Right atrium auricular region (tissue), 2 donors: ENCODE measurements around the gene STH. TPM values are rescaled to one million over a fixed set of nuclear protein-coding genes. Genes with fewer than 3 reads are reported as not detected.

Experiments used
- DNase-seq: peaks from one replicate; pipeline ENCODE4 v3.0.0-alpha.2; 2019; ENCODE audit warnings: low spot score
- H3K27ac ChIP-seq, 2 donors: fragments of 200-600 bp; sonication (generic); 1 replicate in 1 of 2; 2 replicates in 1 of 2; pipeline ENCODE4 v1.5.1; 2016 to 2019
- H3K27me3 ChIP-seq, 2 donors: fragments of 200-600 bp; sonication (generic); one replicate each; pipeline versions ENCODE4 v1.5.1 to v1.6.0; 2017 to 2019
- H3K36me3 ChIP-seq: fragments of 200-600 bp; sonication (generic); one replicate; pipeline ENCODE4 v1.5.1; 2016
- H3K4me1 ChIP-seq, 2 donors: fragments of 200-600 bp; sonication (generic); one replicate each; pipeline versions ENCODE4 v1.5.1 to v1.6.0; 2017 to 2019
- H3K4me3 ChIP-seq, 2 donors: fragments of 200-600 bp; sonication (generic); 1 replicate in 1 of 2; 2 replicates in 1 of 2; pipeline ENCODE4 v1.5.1; 2017 to 2019; ENCODE audit warnings: mild to moderate bottlenecking in 1 of 2, moderate library complexity in 1 of 2
- H3K9me3 ChIP-seq, 2 donors: fragments of 200-600 bp; sonication (generic); one replicate each; pipeline ENCODE4 v1.5.1; 2019
- CTCF ChIP-seq, 2 donors: fragments of 200-600 bp; sonication (generic); IDR thresholded peaks; one replicate each; pipeline ENCODE4 v1.5.1; 2019; ENCODE audit warnings: antibody characterized with exemption in 2 of 2
- total RNA-seq, 2 donors: library from RNA; depleted of rRNA; stranded (reverse); fragments of >200 nt; gene quantifications; one replicate each; pipeline ENCODE4 v1.1.0, GENCODE V29; 2016

STH gene, protein sequence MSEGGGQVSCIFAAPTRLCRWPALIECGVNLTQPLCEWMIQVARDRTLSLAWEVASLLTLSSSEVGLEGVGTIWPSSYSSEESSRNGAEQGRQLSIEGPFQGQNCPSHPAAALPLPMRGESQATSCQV
- not detected for total RNA-seq

GRCh38 chr17:45998987-45999899, at the start of gene STH:
STH (plus strand) TSS chr17:45999250; CDS start chr17:45999280, 30 bp downstream.
- Histone ChIP-seq H3K27ac (no peak within 1 kb of the TSS), H3K36me3 (no peaks in the 10 kb centered on the region)
- TF ChIP-seq CTCF (IDR thresholded peaks at IDR 0.05): no peak

GRCh38 chr17:45949755-45950320, 49.2 kb upstream of the STH start:
- no peaks in the 10 kb centered on the region for H3K9me3 ChIP-seq
- H3K4me3 ChIP-seq: no peak overlapping the region
- H3K4me1 ChIP-seq: peaks cover 0 to 13% of the 10 kb centered on the region in 2 donors
- H3K27me3 ChIP-seq: no peaks in the 10 kb centered on the region
- no peak for DNase-seq
- TF ChIP-seq CTCF (IDR thresholded peaks at IDR 0.05): no peak
- H3K27ac ChIP-seq: no peak overlapping the region
- H3K36me3 ChIP-seq: no peaks in the 10 kb centered on the region

More at GRCh38 chr17:45998987-45999899, at the start of gene STH:
- peaks cover 0 to 6% of the 10 kb centered on the region in 2 donors for H3K4me1 ChIP-seq
- no peaks in the 10 kb centered on the region for H3K9me3 ChIP-seq
- DNase-seq: no peak
- H3K4me3 ChIP-seq: no peak within 1 kb of the TSS
- H3K27me3 ChIP-seq: no peaks in the 10 kb centered on the region

DNA sequence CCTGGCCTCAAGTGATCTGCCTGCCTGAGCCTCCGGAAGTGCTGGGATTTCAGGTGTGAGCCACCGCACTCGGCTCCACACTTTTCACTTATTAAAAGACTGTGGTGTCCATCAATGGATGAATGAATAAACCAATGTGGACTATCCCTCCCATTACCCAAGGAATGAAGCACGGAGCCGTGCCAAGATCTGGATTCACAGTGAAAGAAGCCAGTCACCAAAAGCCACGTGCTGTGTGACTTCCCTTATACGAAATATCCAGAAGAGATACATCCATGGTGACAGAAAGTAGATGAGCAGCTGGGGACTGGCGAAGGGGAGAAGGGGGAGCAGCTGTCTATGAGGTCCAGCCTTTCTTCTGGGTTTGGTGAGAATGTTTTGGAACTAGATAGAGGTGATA, 48.2 kb upstream of the STH start:
- Histone ChIP-seq H3K27ac (no peak overlapping the region), H3K36me3 (no peaks in the 10 kb centered on the region), H3K27me3 (no peaks in the 10 kb centered on the region), H3K4me1 (peaks cover 0 to 13% of the 10 kb centered on the region in 2 donors), H3K4me3 (no peak overlapping the region), H3K9me3 (no peaks in the 10 kb centered on the region)
- no peak for TF ChIP-seq CTCF (IDR thresholded peaks at IDR 0.05)
- DNase-seq: no peak

- H3K4me1 ChIP-seq: peaks cover 0 to 13% of the 10 kb centered on the region in 2 donors
- DNase-seq: no peak
- no peak overlapping the region for H3K27ac ChIP-seq
- H3K36me3 ChIP-seq: no peaks in the 10 kb centered on the region
- no peaks in the 10 kb centered on the region for H3K9me3 ChIP-seq
- no peaks in the 10 kb centered on the region for H3K27me3 ChIP-seq
- no peak overlapping the region for H3K4me3 ChIP-seq
- TF ChIP-seq CTCF (IDR thresholded peaks at IDR 0.05): no peak
Measured at GRCh38 chr17:45951403-45951802, 47.6 kb upstream of the STH start.

GRCh38 chr17:45951941-45952340, 47.1 kb upstream of the STH start:
- no peaks in the 10 kb centered on the region for H3K9me3 ChIP-seq
- TF ChIP-seq CTCF (IDR thresholded peaks at IDR 0.05): no peak
- no peak overlapping the region for H3K27ac ChIP-seq
- no peaks in the 10 kb centered on the region for H3K36me3 ChIP-seq
- H3K4me1 ChIP-seq: peaks cover 0 to 13% of the 10 kb centered on the region in 2 donors
- DNase-seq: no peak
- H3K27me3 ChIP-seq: no peaks in the 10 kb centered on the region
- H3K4me3 ChIP-seq: no peak overlapping the region
